ENCODE results near the gene ATP5PB.

DNA sequence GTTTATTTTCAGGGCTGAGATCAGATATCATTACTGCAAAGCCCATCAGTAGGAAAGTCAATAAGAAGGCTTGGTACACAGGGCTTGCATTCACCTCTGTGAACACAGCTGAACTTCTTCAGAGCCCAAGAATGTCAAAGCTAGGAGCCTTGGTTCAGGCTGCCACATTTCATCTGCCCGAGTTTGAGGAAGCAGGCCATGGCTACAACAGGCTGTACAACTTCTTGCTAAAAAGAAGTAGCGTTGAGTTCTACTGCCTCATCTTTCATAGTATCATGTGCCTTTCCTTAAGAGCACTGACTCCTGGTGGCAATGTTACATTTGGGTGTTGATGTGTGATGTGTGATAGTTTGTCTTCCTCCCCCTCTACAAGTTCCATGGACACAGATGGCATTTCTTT lies 34.6 kb downstream of the ATP5PB start:
- TF ChIP-seq EZH2 (IDR thresholded peaks at IDR 0.05), result no peak
- TF ChIP-seq POLR2AphosphoS5 (IDR thresholded peaks at IDR 0.05; ENCODE audit: borderline replicate concordance, low read depth, low read length), result no peak

Measured in SK-N-MC (cell line).